GM12878 (cell line): Measurements from ENCODE around the gene TRMO. TPM values are rescaled to one million over a fixed set of nuclear protein-coding genes. Genes with fewer than 3 reads are reported as not detected.

Experiments
- ATAC-seq: fragments of 200-7000 bp; cut with Tn5 transposase; 3 replicates; pipeline ENCODE4 v1.9.1; 2020; ENCODE audit warnings: mild to moderate bottlenecking, moderate library complexity
- BruUV-seq: library from RNA; stranded (reverse); fragments of 400-500 nt; replicated peaks from 2 replicates; lab custom pipeline; 2021; lab: Mats Ljungman, UMichigan
- CTCF ChIA-PET: fragments of 300-600 bp; sonication (Branson Sonifier 250); formaldehyde crosslinking; extraction: SDS; loops from one replicate; lab custom pipeline; 2021; ENCODE audit warnings: inconsistent platforms; lab: Yijun Ruan, JAX
- POLR2A ChIA-PET: fragments of 350-600 bp; formaldehyde crosslinking; extraction: SDS; loops from one replicate; lab custom pipeline; 2021; ENCODE audit warnings: inconsistent platforms; lab: Charles Lee
- RAD21 ChIA-PET: fragments of 300-600 bp; sonication (Branson Sonifier 250); formaldehyde crosslinking; loops from one replicate; lab custom pipeline; 2023; ENCODE audit warnings: antibody characterized with exemption; ENCODE audit not compliant: unreplicated experiment; lab: Charles Lee
- SMC1A ChIA-PET: fragments of 300-600 bp; sonication (Branson Sonifier 250); formaldehyde crosslinking; loops from one replicate; lab custom pipeline; 2023; ENCODE audit not compliant: unreplicated experiment, uncharacterized antibody; lab: Charles Lee
- DNase-seq: peaks from one replicate; pipeline ENCODE4 v3.0.0-alpha.2; 2011; ENCODE audit warnings: low read depth, low spot score
- FAIRE-seq: peaks from 3 replicates; lab custom pipeline; 2011; peaks lifted over from hg19 to GRCh38; lab: Jason Lieb, UNC
- H2AFZ ChIP-seq: 2 replicates; pipeline ENCODE4 v1.6.0; 2011; ENCODE audit warnings: low read depth, low read length, control low read depth; ENCODE audit not compliant: control insufficient read depth
- H3K27ac ChIP-seq: 2 replicates; pipeline ENCODE4 v1.5.1; 2011; ENCODE audit warnings: control low read depth; ENCODE audit not compliant: control insufficient read depth, insufficient read depth
- H3K27me3 ChIP-seq, 2 experiments: replicated peaks in 1 of 2; 2 replicates each; pipeline versions ENCODE4 v1.6.0 to v1.6.1; 2011; ENCODE audit warnings: low read length in 1 of 2; ENCODE audit not compliant: control insufficient read depth in 2 of 2, insufficient read depth in 2 of 2
- H3K36me3 ChIP-seq, 2 experiments: 2 replicates each; pipeline ENCODE4 v1.5.1; 2011; ENCODE audit warnings: low read length in 1 of 2; ENCODE audit not compliant: control insufficient read depth in 2 of 2, insufficient read depth in 2 of 2
- H3K4me1 ChIP-seq: 2 replicates; pipeline ENCODE4 v1.6.1; 2011; ENCODE audit warnings: mild to moderate bottlenecking, low read length, moderate library complexity, mixed read lengths; ENCODE audit not compliant: control insufficient read depth, insufficient read depth
- H3K4me2 ChIP-seq: 2 replicates; pipeline ENCODE4 v1.6.0; 2011; ENCODE audit warnings: control low read depth; ENCODE audit not compliant: control insufficient read depth, insufficient read depth
- H3K4me3 ChIP-seq: fragments of 200-600 bp; sonication (generic); 2 replicates; pipeline ENCODE4 v1.5.1; 2016
- H3K79me2 ChIP-seq: 2 replicates; pipeline ENCODE4 v1.6.0; 2011; ENCODE audit warnings: low read length; ENCODE audit not compliant: control insufficient read depth, insufficient read depth
- H3K9ac ChIP-seq: 2 replicates; pipeline ENCODE4 v1.8.0; 2011; ENCODE audit warnings: low read length, control low read depth, mixed read lengths; ENCODE audit not compliant: control insufficient read depth, insufficient read depth
- H3K9me3 ChIP-seq: replicated peaks from 3 replicates; pipeline ENCODE4 v1.5.1; 2011; ENCODE audit warnings: mild to moderate bottlenecking, low read length; ENCODE audit not compliant: control insufficient read depth, insufficient read depth
- H4K20me1 ChIP-seq: 2 replicates; pipeline ENCODE4 v1.6.0; 2011; ENCODE audit not compliant: control insufficient read depth, insufficient read depth
- BCL3 ChIP-seq: IDR thresholded peaks from 2 replicates; pipeline ENCODE4 v1.6.1; 2011; ENCODE audit warnings: borderline replicate concordance, low read depth, mild to moderate bottlenecking, moderate library complexity, low read length; ENCODE audit not compliant: insufficient read depth, poor library complexity, severe bottlenecking
- CBX3 ChIP-seq: fragments of 200-600 bp; sonication (generic); IDR thresholded peaks from 2 replicates; pipeline ENCODE4 v1.6.1; 2016; ENCODE audit warnings: low read depth, borderline replicate concordance
- CBX5 ChIP-seq: sonication (generic); IDR thresholded peaks from 2 replicates; pipeline ENCODE4 v1.6.1; 2016; ENCODE audit warnings: low read depth, moderate library complexity, mild to moderate bottlenecking, inconsistent platforms
- CHD1 ChIP-seq: IDR thresholded peaks from 2 replicates; pipeline ENCODE4 v1.6.1; 2012; ENCODE audit warnings: low read depth, low read length, improper control_type of control experiment
- ESRRA ChIP-seq: IDR thresholded peaks from 2 replicates; pipeline ENCODE4 v1.6.1; 2012; ENCODE audit warnings: mild to moderate bottlenecking, low read length, improper control_type of control experiment
- HDAC6 ChIP-seq: fragments of 200-600 bp; sonication (generic); IDR thresholded peaks from one replicate; pipeline ENCODE4 v1.8.0; 2017; ENCODE audit warnings: antibody characterized with exemption; ENCODE audit not compliant: unreplicated experiment
- HDGF ChIP-seq: fragments of 450-650 bp; IDR thresholded peaks from 2 replicates; pipeline ENCODE4 v1.6.1; 2016; ENCODE audit warnings: antibody characterized with exemption
- IKZF1 ChIP-seq: fragments of 450-650 bp; conservative IDR thresholded peaks from 2 replicates; pipeline ENCODE4 v1.6.1; 2017; ENCODE audit warnings: antibody characterized with exemption, mild to moderate bottlenecking
- MLLT1 ChIP-seq: fragments of 450-650 bp; IDR thresholded peaks from 2 replicates; pipeline ENCODE4 v1.6.1; 2016; ENCODE audit warnings: mild to moderate bottlenecking
- NFYB ChIP-seq: IDR thresholded peaks from 2 replicates; pipeline ENCODE4 v1.6.1; 2011; ENCODE audit warnings: low read depth, mild to moderate bottlenecking, low read length, improper control_type of control experiment, moderate library complexity; ENCODE audit not compliant: insufficient read depth
- RUNX3 ChIP-seq: IDR thresholded peaks from 2 replicates; pipeline ENCODE4 v1.6.1; 2012; ENCODE audit warnings: low read length, inconsistent platforms
- SMC3 ChIP-seq: IDR thresholded peaks from 2 replicates; pipeline ENCODE4 v1.6.1; 2011; ENCODE audit warnings: low read length, improper control_type of control experiment, borderline replicate concordance
- SUPT20H ChIP-seq: IDR thresholded peaks from 2 replicates; pipeline ENCODE4 v1.6.1; 2011; ENCODE audit warnings: low read depth, mild to moderate bottlenecking, low read length, moderate library complexity, borderline replicate concordance; ENCODE audit not compliant: control insufficient read depth
- ZBTB40 ChIP-seq: fragments of 450-650 bp; IDR thresholded peaks from 2 replicates; pipeline ENCODE4 v1.6.1; 2016; ENCODE audit warnings: mild to moderate bottlenecking, moderate library complexity, borderline replicate concordance
- ZNF274 ChIP-seq: IDR thresholded peaks from one replicate; pipeline ENCODE4 v1.8.0; 2011; ENCODE audit not compliant: insufficient read length, insufficient read depth
- ZNF384 ChIP-seq: IDR thresholded peaks from 2 replicates; pipeline ENCODE4 v1.6.1; 2012; ENCODE audit warnings: low read depth, mild to moderate bottlenecking, low read length, improper control_type of control experiment, borderline replicate concordance
- ZSCAN29 ChIP-seq: fragments of 450-650 bp; IDR thresholded peaks from 2 replicates; pipeline ENCODE4 v1.6.1; 2017; ENCODE audit warnings: mild to moderate bottlenecking, moderate library complexity
- WGBS: methylation state at CpG from one replicate; pipeline ENCODE4 v1.1.6; 2016; ENCODE audit warnings: low lambda C conversion rate; ENCODE audit not compliant: insufficient replicate concordance, insufficient coverage; ENCODE audit errors: missing lambda C conversion rate; 5-methylcytosine and 5-hydroxymethylcytosine counted together
- in situ Hi-C: fragments of 300-500 bp; cut with MboI; formaldehyde crosslinking; loops from 9 replicates; pipeline ENCODE4 v1.14.3; 2018; ENCODE audit warnings: mixed read lengths
- intact Hi-C: fragments of 100-400 bp; cut with micrococcal nuclease; formaldehyde crosslinking; loops from one replicate; pipeline ENCODE4 v1.14.2; 2022; ENCODE audit not compliant: unreplicated experiment
- polyA plus RNA-seq, 11 experiments: library from polyadenylated mRNA; depleted of rRNA in 4 of 11; unstranded in 6 of 11; stranded (reverse) in 5 of 11; fragments of >200 nt; fragmentation: Nextera tagmentation in 4 of 11; fragmentation: Illumina TruSeq in 1 of 11; extraction: Ambion mirVana in 4 of 11; extraction: Trizol in 1 of 11; gene quantifications; 1 replicate in 1 of 11; 2 replicates in 10 of 11; pipeline versions ENCODE4 v1.2.1 to v1.2.3, GENCODE V29; 2011 to 2016; ENCODE audit warnings: inconsistent platforms in 2 of 11, missing spikeins in 2 of 11, low read depth in 1 of 11
- total RNA-seq, 4 experiments: library from RNA; depleted of rRNA in 3 of 4; stranded (reverse); fragments of >200 nt in 3 of 4; fragmentation: Illumina TruSeq in 1 of 4; extraction: Trizol in 1 of 4; gene quantifications; 2 replicates each; pipeline versions ENCODE4 v1.2.1 to v1.2.3, GENCODE V29; 2013 to 2021

TRMO gene
- total and polyA plus RNA-seq, 10 of the 15 experiments (the other 5 are each of a cell fraction or from before 2014, with no cell fraction given): 5.8 to 23.6 (median 15.3) TPM

- Histone ChIP-seq H3K4me3 (no peak overlapping the region), H3K79me2 (no peaks in the 10 kb centered on the region), H3K4me2 (0 out of 2 replicates have a peak overlapping the region, but pooled peaks have one; percentile 53), H2AFZ (no peak overlapping the region), H3K27me3 (peaks cover 28 to 53% of the 10 kb centered on the region in 2 experiments), H3K36me3 (no peaks in the 10 kb centered on the region), H4K20me1 (no peaks in the 10 kb centered on the region), H3K4me1 (no peaks in the 10 kb centered on the region), H3K9me3 (no peaks in the 10 kb centered on the region; the same call in 2 of the 3 replicates), H3K9ac (no peak overlapping the region), H3K27ac (no peak overlapping the region)
- ChIA-PET SMC1A (no interaction called here), POLR2A (no interaction called here), CTCF (no interaction called here), RAD21 (no interaction called here)
- no peak for ATAC-seq
- in situ Hi-C loops (no loop called here), intact Hi-C loops (no loop called here)
- WGBS: 69% methylated on average over 65 of the region's 71 CpGs
- FAIRE-seq: no peak
- BruUV-seq: no TSS peak
- TF ChIP-seq RUNX3 (no peak), HDAC6 (no peak), ZSCAN29 (no peak), ZNF274 (no peak), SUPT20H (no peak), MLLT1 (no peak), IKZF1 (no peak), HDGF (no peak), ZNF384 (no peak), SMC3 (no peak), ZBTB40 (no peak), BCL3 (no peak), CBX3 (no peak), CBX5 (no peak), NFYB (no peak), ESRRA (no peak), CHD1 (no peak)
- DNase-seq: no peak
These were observed 67.4 kb downstream of the TRMO start for GRCh38 chr9:97854696-97855485.
